Measurements from ENCODE around the gene SPPL2C. TPM values are rescaled to one million over a fixed set of nuclear protein-coding genes. Genes with fewer than 3 reads are reported as not detected.

Gene SPPL2C
- polyA plus RNA-seq, 1 donor (not counting 4 experiments of a cell fraction or from before 2014, with no cell fraction given) = not detected

GRCh38 chr17:45809499-45809898 is 35.2 kb upstream of the SPPL2C start:
- no peak overlapping the region for H3K27ac ChIP-seq (ENCODE audit: control insufficient read depth, insufficient read depth, low read length)
- H4K20me1 ChIP-seq (ENCODE audit: control insufficient read depth, extremely low read depth, insufficient read depth, low read length) = no peaks in the 10 kb centered on the region
- no peaks in the 10 kb centered on the region for H3K79me2 ChIP-seq (ENCODE audit: control insufficient read depth, insufficient read depth, low read length)

GRCh38 chr17:45812102-45812501 is 32.6 kb upstream of the SPPL2C start:
- Histone ChIP-seq H3K27me3 (ENCODE audit: control insufficient read depth, extremely low read depth, insufficient read depth, low read length) (peaks cover 5% of the 10 kb centered on the region), H3K9me3 (ENCODE audit: control insufficient read depth, low read depth, low read length) (no peaks in the 10 kb centered on the region), H3K9me1 (ENCODE audit: control insufficient read depth, extremely low read depth, insufficient read depth, low read length) (no peaks in the 10 kb centered on the region), H3K4me1 (ENCODE audit: control insufficient read depth, extremely low read depth, insufficient read depth, low read length) (no peaks in the 10 kb centered on the region), H4K20me1 (ENCODE audit: control insufficient read depth, extremely low read depth, insufficient read depth, low read length) (no peaks in the 10 kb centered on the region), H3K4me3 (ENCODE audit: control insufficient read depth in 2 of 3, extremely low read depth in 1 of 3, insufficient read depth in 2 of 3, low read depth in 1 of 3, low read length in 3 of 3) (no peak overlapping the region), H3K27ac (ENCODE audit: control insufficient read depth, insufficient read depth, low read length) (no peak overlapping the region), H3K9ac (ENCODE audit: control insufficient read depth, extremely low read depth, insufficient read depth, low read length) (no peak overlapping the region), H3K4me2 (ENCODE audit: control insufficient read depth, extremely low read depth, insufficient read depth, low read depth, low read length) (no peak overlapping the region), H2AFZ (ENCODE audit: control insufficient read depth, low read length) (no peak overlapping the region), H3K79me2 (ENCODE audit: control insufficient read depth, insufficient read depth, low read length) (no peaks in the 10 kb centered on the region), H3K36me3 (ENCODE audit: control insufficient read depth in 2 of 2, extremely low read depth in 1 of 2, insufficient read depth in 2 of 2, low read length in 2 of 2) (no peaks in the 10 kb centered on the region)
- dilution Hi-C loops (cut with MboI; ENCODE audit: extremely low pct_ligation_motif_present, low sequenced_read_pairs) = no loop called here
- FAIRE-seq (no peak), DNase-seq (ENCODE audit: low read depth, low spot score) (no peak)
- TF ChIP-seq CTCF (optimal IDR thresholded peaks at IDR 0.05 in 1 of 3, IDR thresholded peaks at IDR 0.05 in 1 of 3, conservative IDR thresholded peaks at IDR 0.05 in 1 of 3; ENCODE audit: extremely low read depth in 1 of 3, insufficient read depth in 2 of 3, low read length in 3 of 3) = peak; percentile 33 to 51 (median 40)
- no peak for TF ChIP-seq EZH2 (IDR thresholded peaks at IDR 0.05; ENCODE audit: low read length)

More at GRCh38 chr17:45809499-45809898, 35.2 kb upstream of the SPPL2C start:
- Histone ChIP-seq H2AFZ (ENCODE audit: control insufficient read depth, low read length) (no peak overlapping the region), H3K9ac (ENCODE audit: control insufficient read depth, extremely low read depth, insufficient read depth, low read length) (no peak overlapping the region), H3K4me3 (ENCODE audit: control insufficient read depth in 2 of 3, extremely low read depth in 1 of 3, insufficient read depth in 2 of 3, low read depth in 1 of 3, low read length in 3 of 3) (no peak overlapping the region), H3K4me2 (ENCODE audit: control insufficient read depth, extremely low read depth, insufficient read depth, low read depth, low read length) (no peak overlapping the region), H3K4me1 (ENCODE audit: control insufficient read depth, extremely low read depth, insufficient read depth, low read length) (no peaks in the 10 kb centered on the region), H3K27me3 (ENCODE audit: control insufficient read depth, extremely low read depth, insufficient read depth, low read length) (peaks cover 5% of the 10 kb centered on the region), H3K9me3 (ENCODE audit: control insufficient read depth, low read depth, low read length) (no peaks in the 10 kb centered on the region), H3K9me1 (ENCODE audit: control insufficient read depth, extremely low read depth, insufficient read depth, low read length) (no peaks in the 10 kb centered on the region), H3K36me3 (ENCODE audit: control insufficient read depth in 2 of 2, extremely low read depth in 1 of 2, insufficient read depth in 2 of 2, low read length in 2 of 2) (no peaks in the 10 kb centered on the region)
- TF ChIP-seq CTCF (optimal IDR thresholded peaks at IDR 0.05 in 1 of 3, IDR thresholded peaks at IDR 0.05 in 1 of 3, conservative IDR thresholded peaks at IDR 0.05 in 1 of 3; ENCODE audit: extremely low read depth in 1 of 3, insufficient read depth in 2 of 3, low read length in 3 of 3) = no peak
- no peak for TF ChIP-seq EZH2 (IDR thresholded peaks at IDR 0.05; ENCODE audit: low read length)
- DNase-seq (ENCODE audit: low read depth, low spot score) (no peak), FAIRE-seq (no peak)
- dilution Hi-C loops (cut with MboI; ENCODE audit: extremely low pct_ligation_motif_present, low sequenced_read_pairs) = no loop called here
